ENCODE results near the gene CREB3.

Gene CREB3, protein sequence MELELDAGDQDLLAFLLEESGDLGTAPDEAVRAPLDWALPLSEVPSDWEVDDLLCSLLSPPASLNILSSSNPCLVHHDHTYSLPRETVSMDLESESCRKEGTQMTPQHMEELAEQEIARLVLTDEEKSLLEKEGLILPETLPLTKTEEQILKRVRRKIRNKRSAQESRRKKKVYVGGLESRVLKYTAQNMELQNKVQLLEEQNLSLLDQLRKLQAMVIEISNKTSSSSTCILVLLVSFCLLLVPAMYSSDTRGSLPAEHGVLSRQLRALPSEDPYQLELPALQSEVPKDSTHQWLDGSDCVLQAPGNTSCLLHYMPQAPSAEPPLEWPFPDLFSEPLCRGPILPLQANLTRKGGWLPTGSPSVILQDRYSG

GRCh38 chr9:35732185-35732799 is at the start of gene CREB3, which contains the start of gene TLN1:
TSS of gene CREB3 (plus strand) at chr9:35732666. CDS start at chr9:35732773, 107 bp downstream.
TSS of gene TLN1 (minus strand) at chr9:35732195. CDS start at chr9:35725694, 6,501 bp downstream.
- Mint-ChIP-seq H3K9me3 (ENCODE audit: low read depth) (no peaks in the 10 kb centered on the region), H3K36me3 (peaks cover 2% of the 10 kb centered on the region), H3K27ac (peak within 1 kb of the TSS; percentile 91), H3K4me3 (no peak within 1 kb of the TSS), H3K27me3 (no peaks in the 10 kb centered on the region), H3K4me1 (ENCODE audit: low read depth) (peaks cover 25% of the 10 kb centered on the region)

DNA sequence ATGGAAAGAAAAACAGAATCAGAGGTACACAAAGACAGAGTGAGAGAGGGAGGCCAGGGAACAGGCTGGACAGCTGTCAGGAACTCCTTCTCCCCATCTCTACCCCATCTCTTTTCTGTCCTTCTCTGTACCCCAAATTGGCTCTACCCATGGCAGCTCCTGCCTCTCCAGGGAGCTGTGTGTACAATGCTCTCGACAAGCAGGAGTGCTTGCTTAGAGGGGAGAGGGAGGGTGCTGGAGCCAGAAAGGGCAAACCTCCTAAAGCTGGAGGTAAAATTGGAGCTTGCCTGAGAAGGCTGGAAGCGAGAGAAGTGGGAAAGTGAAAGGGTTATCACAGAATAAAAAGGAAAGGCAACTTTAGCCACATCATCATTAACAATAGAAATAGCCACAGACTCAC is 49.1 kb upstream of the CREB3 start:
- Mint-ChIP-seq H3K4me1 (ENCODE audit: low read depth) (peaks cover 7% of the 10 kb centered on the region), H3K27ac (no peak overlapping the region), H3K9me3 (ENCODE audit: low read depth) (no peaks in the 10 kb centered on the region), H3K4me3 (no peak overlapping the region), H3K27me3 (no peaks in the 10 kb centered on the region), H3K36me3 (no peaks in the 10 kb centered on the region)

DNA sequence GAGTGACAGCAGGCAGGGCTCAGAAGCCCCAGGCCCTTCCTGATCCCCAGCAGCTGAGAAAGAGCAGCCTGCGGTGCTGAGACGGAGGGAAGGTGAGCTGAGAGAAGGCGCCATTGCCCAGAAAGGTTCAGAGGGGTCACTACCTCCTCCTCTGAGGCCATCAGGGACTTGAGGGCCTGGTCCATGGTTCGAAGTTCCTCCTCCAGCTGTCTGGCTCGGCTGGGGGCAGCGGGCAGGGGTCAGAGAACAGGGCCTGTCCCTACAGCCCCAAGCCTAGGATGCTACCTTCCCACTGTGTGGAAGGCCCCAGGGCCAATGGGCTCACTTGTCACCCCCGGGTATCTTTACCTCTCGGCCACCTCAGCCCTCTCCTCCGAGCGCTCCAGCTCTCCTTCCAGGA is 47.5 kb upstream of the CREB3 start:
- no peaks in the 10 kb centered on the region for H3K9me3 Mint-ChIP-seq (ENCODE audit: low read depth)
- no peaks in the 10 kb centered on the region for H3K36me3 Mint-ChIP-seq
- H3K27me3 Mint-ChIP-seq = no peaks in the 10 kb centered on the region
- peaks cover 15% of the 10 kb centered on the region for H3K4me1 Mint-ChIP-seq (ENCODE audit: low read depth)
- no peak overlapping the region for H3K4me3 Mint-ChIP-seq
- H3K27ac Mint-ChIP-seq = no peak overlapping the region

- Mint-ChIP-seq H3K4me3 (no peak overlapping the region), H3K9me3 (ENCODE audit: low read depth) (no peaks in the 10 kb centered on the region), H3K36me3 (no peaks in the 10 kb centered on the region), H3K27ac (no peak overlapping the region), H3K4me1 (ENCODE audit: low read depth) (peaks cover 16% of the 10 kb centered on the region), H3K27me3 (no peaks in the 10 kb centered on the region)
Measured at GRCh38 chr9:35685506-35685905, 47.0 kb upstream of the CREB3 start.

DNA sequence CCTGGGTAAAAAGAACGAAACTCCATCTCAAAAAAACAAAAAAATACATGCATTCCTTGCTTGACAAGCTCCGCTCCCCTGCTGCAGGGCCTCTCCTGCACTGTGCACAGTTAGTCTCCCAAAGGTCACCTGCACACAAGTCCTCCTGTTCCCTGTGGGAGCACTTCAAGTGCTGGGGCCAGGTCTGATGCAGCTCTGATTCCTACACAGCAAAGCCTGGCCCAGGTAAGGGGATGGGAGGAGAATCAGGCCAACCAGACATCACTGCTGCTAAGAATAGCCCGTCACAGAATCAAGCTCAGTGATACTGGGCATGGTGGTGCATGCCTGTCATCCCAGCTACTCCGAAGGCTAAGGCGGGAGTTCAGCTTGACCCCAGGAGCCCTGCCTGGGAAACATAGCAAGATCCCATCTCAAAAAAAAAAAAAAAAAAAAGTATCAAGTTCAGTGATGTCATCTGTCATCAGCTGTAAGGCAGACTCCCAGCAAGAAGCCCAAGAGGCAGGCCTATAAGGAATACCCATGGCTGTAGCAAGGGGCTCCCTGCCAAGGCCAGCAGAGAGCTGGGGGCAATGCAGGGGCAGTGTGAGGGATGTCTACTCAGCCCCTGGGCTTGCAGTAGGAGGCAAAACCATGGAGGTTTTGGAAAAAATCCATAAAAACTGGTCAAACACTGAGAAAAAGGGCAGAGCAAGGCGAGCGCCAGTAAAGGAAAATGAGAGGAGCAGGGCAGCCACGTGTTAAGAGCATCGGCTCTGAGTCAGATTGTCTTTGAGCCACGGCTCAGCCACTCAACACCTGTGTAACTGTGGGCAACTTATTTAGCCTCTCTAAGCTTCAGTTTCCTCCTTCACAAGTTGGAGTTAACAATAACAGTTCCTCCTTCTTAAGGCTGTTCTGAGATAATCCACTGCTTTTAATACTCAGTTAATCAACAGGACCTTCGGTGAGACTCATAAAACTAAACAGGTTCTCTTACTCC is 46.0 kb upstream of the CREB3 start:
- Mint-ChIP-seq H3K9me3 (ENCODE audit: low read depth) (no peaks in the 10 kb centered on the region), H3K27ac (no peak overlapping the region), H3K4me3 (no peak overlapping the region), H3K36me3 (no peaks in the 10 kb centered on the region), H3K27me3 (no peaks in the 10 kb centered on the region), H3K4me1 (ENCODE audit: low read depth) (peaks cover 21% of the 10 kb centered on the region)

DNA sequence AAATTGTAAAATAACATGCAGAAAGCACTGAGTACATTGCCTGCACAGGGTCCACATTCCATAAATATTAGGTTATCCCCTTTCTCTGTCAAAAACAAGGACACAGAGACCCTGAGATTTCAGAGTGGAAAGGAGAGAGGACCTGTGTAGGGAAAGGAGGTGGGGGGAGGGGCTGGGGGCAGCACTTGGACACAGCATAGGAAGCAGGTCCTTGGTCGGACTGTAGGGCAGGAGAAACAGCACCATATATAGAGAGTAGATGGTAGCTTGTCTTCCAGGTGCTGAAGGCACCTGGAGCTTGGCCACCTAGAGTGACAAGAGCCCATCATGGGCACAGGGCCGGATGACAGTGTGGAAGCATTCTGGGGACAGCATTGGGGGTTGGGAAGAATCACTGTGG is 45.2 kb upstream of the CREB3 start:
- Mint-ChIP-seq H3K9me3 (ENCODE audit: low read depth) (no peaks in the 10 kb centered on the region), H3K27me3 (no peaks in the 10 kb centered on the region), H3K4me3 (no peak overlapping the region), H3K27ac (no peak overlapping the region), H3K4me1 (ENCODE audit: low read depth) (peaks cover 24% of the 10 kb centered on the region), H3K36me3 (no peaks in the 10 kb centered on the region)

- Mint-ChIP-seq H3K36me3 (no peaks in the 10 kb centered on the region), H3K4me3 (no peak overlapping the region), H3K27me3 (no peaks in the 10 kb centered on the region), H3K4me1 (ENCODE audit: low read depth) (peaks cover 24% of the 10 kb centered on the region), H3K9me3 (ENCODE audit: low read depth) (no peaks in the 10 kb centered on the region), H3K27ac (no peak overlapping the region)
Measured at GRCh38 chr9:35687972-35688557, 44.4 kb upstream of the CREB3 start.

DNA sequence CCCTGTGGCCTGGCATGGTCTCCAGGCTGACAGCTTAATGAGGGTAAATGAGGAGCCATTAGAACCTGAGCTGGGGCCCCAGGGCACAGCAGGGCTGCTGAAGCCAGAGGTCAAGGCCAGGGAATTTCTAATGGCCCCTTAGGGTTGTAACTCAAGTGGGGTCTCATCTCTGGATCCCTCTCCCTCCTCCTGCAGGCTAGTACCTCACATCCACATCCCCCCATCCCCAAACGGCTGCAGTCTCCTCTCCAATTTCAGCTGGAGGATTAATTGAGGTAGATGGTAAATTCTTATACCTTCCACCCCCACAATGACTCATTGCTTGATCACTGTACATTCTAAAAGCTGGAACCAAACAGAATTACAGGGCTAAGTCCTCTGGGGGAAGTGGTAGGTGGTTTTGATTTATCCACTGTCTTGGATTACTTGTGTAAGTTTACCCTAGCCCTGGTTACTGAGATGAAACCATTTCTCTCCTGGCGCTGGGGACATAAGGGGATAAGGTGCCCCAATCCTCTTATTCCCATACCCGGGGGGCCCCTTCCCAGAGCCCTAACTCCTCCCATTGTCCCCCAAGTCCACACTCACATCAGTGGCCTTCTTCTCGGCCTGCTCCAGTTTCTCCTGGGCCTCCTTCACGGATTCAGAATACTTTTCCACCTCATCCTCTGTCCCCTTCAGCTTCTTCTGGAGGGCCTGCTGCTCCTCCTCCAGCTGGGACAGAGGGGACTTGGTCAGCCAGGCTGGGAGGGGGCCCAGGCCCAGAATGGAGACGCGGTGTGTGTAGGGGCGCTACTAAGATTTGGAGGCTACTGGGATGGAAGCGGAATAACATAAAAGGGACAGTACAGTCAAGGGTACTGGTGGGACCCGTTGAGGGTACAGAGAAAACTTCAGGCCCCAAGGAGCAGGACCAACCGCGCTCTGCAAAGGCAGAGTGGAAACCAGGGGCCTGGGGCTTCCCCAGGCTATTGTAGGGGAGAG is 43.6 kb upstream of the CREB3 start:
- H3K4me3 Mint-ChIP-seq = peak overlapping the region; percentile 65
- peaks cover 24% of the 10 kb centered on the region for H3K4me1 Mint-ChIP-seq (ENCODE audit: low read depth)
- peak overlapping the region; percentile 22 for H3K27ac Mint-ChIP-seq
- no peaks in the 10 kb centered on the region for H3K27me3 Mint-ChIP-seq
- H3K36me3 Mint-ChIP-seq = no peaks in the 10 kb centered on the region
- no peaks in the 10 kb centered on the region for H3K9me3 Mint-ChIP-seq (ENCODE audit: low read depth)

GRCh38 chr9:35689542-35690293 is 42.7 kb upstream of the CREB3 start, which contains the start of gene TPM2:
TSS of gene TPM2 (minus strand) at chr9:35689925. CDS start at chr9:35689817, 108 bp downstream.
- Mint-ChIP-seq H3K27me3 (no peaks in the 10 kb centered on the region), H3K4me1 (ENCODE audit: low read depth) (peaks cover 24% of the 10 kb centered on the region), H3K9me3 (ENCODE audit: low read depth) (no peaks in the 10 kb centered on the region), H3K36me3 (no peaks in the 10 kb centered on the region), H3K27ac (peak within 1 kb of the TSS; percentile 46), H3K4me3 (peak within 1 kb of the TSS; percentile 86)

GRCh38 chr9:35690294-35690613 is 42.2 kb upstream of the CREB3 start:
- Mint-ChIP-seq H3K27me3 (no peaks in the 10 kb centered on the region), H3K9me3 (ENCODE audit: low read depth) (no peaks in the 10 kb centered on the region), H3K27ac (peak overlapping the region; percentile 22), H3K4me3 (peak overlapping the region; percentile 74), H3K36me3 (no peaks in the 10 kb centered on the region), H3K4me1 (ENCODE audit: low read depth) (peaks cover 24% of the 10 kb centered on the region)

DNA sequence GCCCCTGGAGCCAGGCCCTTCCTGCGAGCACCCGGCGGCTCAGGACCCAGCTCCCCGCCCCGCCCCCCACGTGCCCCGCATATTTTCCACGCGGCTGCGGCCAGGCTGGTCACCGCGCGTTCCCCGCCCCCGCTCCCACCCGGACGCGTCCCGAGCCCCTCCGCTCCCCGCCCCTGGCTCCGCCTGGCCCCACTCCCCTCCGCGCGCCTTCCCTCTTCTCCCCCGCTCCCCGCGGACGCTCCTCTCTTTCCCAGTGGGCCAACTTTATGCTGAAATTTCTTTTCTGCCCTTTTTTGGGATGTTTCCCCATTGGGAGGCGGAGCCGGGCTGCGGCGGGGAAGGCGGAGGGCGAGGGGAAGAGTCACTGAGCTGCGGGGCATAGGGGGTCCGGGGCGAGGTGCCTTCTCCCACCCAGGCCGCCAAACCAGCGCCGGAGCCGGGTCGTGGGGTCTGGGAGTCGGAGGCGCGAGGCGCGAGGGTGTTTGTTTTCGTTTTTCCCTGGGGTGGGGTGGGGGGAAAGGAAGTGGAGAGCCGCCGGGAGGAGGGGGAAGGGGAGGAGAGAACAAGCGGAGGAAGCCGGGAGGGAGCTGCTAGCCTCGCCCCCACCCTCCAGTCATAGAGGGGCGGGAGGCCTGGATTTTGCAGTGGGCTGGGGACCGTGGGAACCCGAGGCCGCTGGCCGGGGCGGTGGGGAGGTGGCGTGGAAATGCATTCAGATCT is 41.7 kb upstream of the CREB3 start:
- H3K27ac Mint-ChIP-seq = peak overlapping the region; percentile 46
- no peaks in the 10 kb centered on the region for H3K9me3 Mint-ChIP-seq (ENCODE audit: low read depth)
- H3K36me3 Mint-ChIP-seq = no peaks in the 10 kb centered on the region
- H3K4me3 Mint-ChIP-seq = peak overlapping the region; percentile 86
- H3K4me1 Mint-ChIP-seq (ENCODE audit: low read depth) = peaks cover 24% of the 10 kb centered on the region
- no peaks in the 10 kb centered on the region for H3K27me3 Mint-ChIP-seq

DNA sequence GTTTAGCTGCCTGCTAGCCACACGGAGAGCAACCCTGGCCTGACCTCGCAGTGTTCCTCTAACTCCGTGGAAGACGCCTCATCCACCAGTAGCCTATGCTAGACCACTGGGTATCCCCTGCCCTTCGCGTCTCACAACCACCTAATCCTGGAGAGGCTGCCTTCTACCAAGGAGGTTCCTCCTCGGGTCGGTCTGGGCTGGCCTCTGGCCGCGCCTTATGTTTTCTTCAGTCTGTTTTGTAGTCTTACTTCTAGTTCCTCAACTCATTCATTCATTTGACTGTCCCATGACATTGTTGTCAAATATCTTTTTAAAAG is 41.2 kb upstream of the CREB3 start:
- H3K4me3 Mint-ChIP-seq = peak overlapping the region; percentile 86

More for the DNA sequence above, 41.2 kb upstream of the CREB3 start:
- no peaks in the 10 kb centered on the region for H3K9me3 Mint-ChIP-seq (ENCODE audit: low read depth)
- H3K36me3 Mint-ChIP-seq = no peaks in the 10 kb centered on the region
- H3K4me1 Mint-ChIP-seq (ENCODE audit: low read depth) = peaks cover 25% of the 10 kb centered on the region
- no peaks in the 10 kb centered on the region for H3K27me3 Mint-ChIP-seq
- peak overlapping the region; percentile 46 for H3K27ac Mint-ChIP-seq
